Adrenal gland (tissue), 5 donors: Measurements from ENCODE around the gene HELT.
"Not testable (repeated sequence)": the region's sequence is repeated elsewhere in the genome, so short reads cannot be mapped to it uniquely, and the experiment has no call there.

Source experiments
- CTCF ChIP-seq, 6 experiments: fragments of 450-650 bp in 4 of 6; fragments of 200-600 bp in 2 of 6; sonication (generic) in 1 of 6; IDR thresholded peaks; 1 replicate in 5 of 6; 2 replicates in 1 of 6; pipeline versions ENCODE4 v1.5.1 to v1.8.0; 2016 to 2021; ENCODE audit warnings: antibody characterized with exemption in 6 of 6, mild to moderate bottlenecking in 2 of 6, moderate library complexity in 1 of 6
- POLR2A ChIP-seq, 2 donors: fragments of 450-650 bp; IDR thresholded peaks; one replicate each; pipeline ENCODE4 v1.6.1; 2017; ENCODE audit warnings: antibody characterized with exemption in 2 of 2, mild to moderate bottlenecking in 2 of 2, moderate library complexity in 1 of 2
- donor health status: DM: no; HTN: no; CAD: no.

GRCh38 chr4:184989283-184989682 is 29.0 kb upstream of the HELT start:
- TF ChIP-seq CTCF, POLR2A (IDR thresholded peaks at IDR 0.05): not testable (repeated sequence)
